Glutamatergic neuron (in vitro differentiated cells): ENCODE results near the gene FNDC3B. TPM values are rescaled to one million over a fixed set of nuclear protein-coding genes. Genes with fewer than 3 reads are reported as not detected.

Source experiments
- DNase-seq: peaks from one replicate; pipeline ENCODE4 v3.0.0; 2022
- H3K27ac Mint-ChIP-seq: one replicate; pipeline ENCODE4 v1.8.0; 2020; ENCODE audit warnings: mild to moderate bottlenecking, mixed read lengths, inconsistent platforms; ENCODE audit not compliant: unreplicated experiment
- H3K27me3 Mint-ChIP-seq: one replicate; pipeline ENCODE4 v1.8.0; 2020; ENCODE audit warnings: mild to moderate bottlenecking, moderate library complexity, mixed read lengths, inconsistent platforms; ENCODE audit not compliant: unreplicated experiment
- H3K36me3 Mint-ChIP-seq: one replicate; pipeline ENCODE4 v1.8.0; 2020; ENCODE audit warnings: mild to moderate bottlenecking, mixed read lengths, inconsistent platforms; ENCODE audit not compliant: unreplicated experiment
- H3K4me1 Mint-ChIP-seq: one replicate; pipeline ENCODE4 v1.8.0; 2020; ENCODE audit warnings: mild to moderate bottlenecking, low read depth, mixed read lengths, inconsistent platforms; ENCODE audit not compliant: unreplicated experiment
- H3K4me3 Mint-ChIP-seq: one replicate; pipeline ENCODE4 v1.8.0; 2020; ENCODE audit warnings: mild to moderate bottlenecking, mixed read lengths, inconsistent platforms; ENCODE audit not compliant: unreplicated experiment
- H3K9me3 Mint-ChIP-seq: one replicate; pipeline ENCODE4 v1.8.0; 2020; ENCODE audit warnings: mild to moderate bottlenecking, moderate library complexity, mixed read lengths, inconsistent platforms; ENCODE audit not compliant: unreplicated experiment
- total RNA-seq: library from RNA; stranded (reverse); fragmentation: NEBNext Ultra II Directional; extraction: Animal tissue kit (Norgen Biotek cat#: 25700); gene quantifications from one replicate; pipeline ENCODE4 v1.2.1, GENCODE V29; 2021; ENCODE audit not compliant: unreplicated experiment
- TF ChIP-seq, protein P1 (sequence below): fragments of 200-600 bp; sonication (generic); IDR thresholded peaks from one replicate; pipeline ENCODE4 v1.5.0; 2021; ENCODE audit not compliant: partially characterized antibody, unreplicated experiment

Gene FNDC3B
- total RNA-seq, 1 donor from 2014 or later = 11.7 TPM

DNA sequence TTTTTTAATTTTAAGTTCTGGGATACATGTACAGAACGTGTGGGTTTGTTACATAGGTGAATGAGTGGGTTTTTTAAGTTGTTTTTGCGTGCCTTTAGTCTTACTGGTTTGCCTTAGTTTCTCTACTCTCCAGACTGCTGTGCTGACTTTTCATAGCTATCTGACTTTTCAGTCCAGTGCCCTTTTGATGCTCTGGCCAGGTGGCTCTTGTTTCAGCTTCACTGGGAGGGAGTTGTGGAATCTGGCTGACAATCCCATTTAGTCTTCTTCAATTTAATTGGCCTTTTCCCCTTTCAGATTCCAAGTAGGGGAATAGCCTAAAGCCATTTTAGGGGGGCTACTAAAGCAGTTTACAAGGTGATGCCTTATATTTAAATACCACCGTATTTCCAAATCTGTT is 30.1 kb downstream of the FNDC3B start:
- Mint-ChIP-seq H3K27ac (no peak overlapping the region), H3K27me3 (no peaks in the 10 kb centered on the region), H3K4me3 (no peak overlapping the region), H3K9me3 (peaks cover 3% of the 10 kb centered on the region), H3K4me1 (no peaks in the 10 kb centered on the region), H3K36me3 (no peaks in the 10 kb centered on the region)
- TF ChIP-seq, protein P1, sequence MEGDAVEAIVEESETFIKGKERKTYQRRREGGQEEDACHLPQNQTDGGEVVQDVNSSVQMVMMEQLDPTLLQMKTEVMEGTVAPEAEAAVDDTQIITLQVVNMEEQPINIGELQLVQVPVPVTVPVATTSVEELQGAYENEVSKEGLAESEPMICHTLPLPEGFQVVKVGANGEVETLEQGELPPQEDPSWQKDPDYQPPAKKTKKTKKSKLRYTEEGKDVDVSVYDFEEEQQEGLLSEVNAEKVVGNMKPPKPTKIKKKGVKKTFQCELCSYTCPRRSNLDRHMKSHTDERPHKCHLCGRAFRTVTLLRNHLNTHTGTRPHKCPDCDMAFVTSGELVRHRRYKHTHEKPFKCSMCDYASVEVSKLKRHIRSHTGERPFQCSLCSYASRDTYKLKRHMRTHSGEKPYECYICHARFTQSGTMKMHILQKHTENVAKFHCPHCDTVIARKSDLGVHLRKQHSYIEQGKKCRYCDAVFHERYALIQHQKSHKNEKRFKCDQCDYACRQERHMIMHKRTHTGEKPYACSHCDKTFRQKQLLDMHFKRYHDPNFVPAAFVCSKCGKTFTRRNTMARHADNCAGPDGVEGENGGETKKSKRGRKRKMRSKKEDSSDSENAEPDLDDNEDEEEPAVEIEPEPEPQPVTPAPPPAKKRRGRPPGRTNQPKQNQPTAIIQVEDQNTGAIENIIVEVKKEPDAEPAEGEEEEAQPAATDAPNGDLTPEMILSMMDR = no peak
- no peak for DNase-seq

DNA sequence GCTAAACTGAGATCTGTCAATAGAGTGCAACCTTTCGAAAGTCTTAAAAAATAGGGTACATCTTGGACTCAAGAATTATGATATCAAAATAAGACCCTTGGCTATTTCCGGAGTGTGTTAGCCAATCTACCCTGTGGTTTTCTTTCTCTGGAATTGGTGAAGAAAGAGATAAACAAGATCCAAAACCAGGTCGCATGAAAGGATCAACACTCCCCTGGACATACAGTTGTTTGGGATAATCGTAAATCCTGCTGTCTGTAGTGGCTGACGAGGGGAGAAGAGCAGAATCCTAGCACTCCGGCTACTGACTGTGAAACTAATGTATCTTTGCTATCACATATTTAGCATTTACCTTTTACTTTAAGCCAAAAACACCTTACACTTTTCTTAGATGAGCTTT is 30.9 kb downstream of the FNDC3B start:
- H3K9me3 Mint-ChIP-seq = peaks cover 1% of the 10 kb centered on the region
- no peaks in the 10 kb centered on the region for H3K36me3 Mint-ChIP-seq
- TF ChIP-seq, protein P1 = no peak
- H3K4me3 Mint-ChIP-seq = no peak overlapping the region
- H3K27me3 Mint-ChIP-seq = no peaks in the 10 kb centered on the region
- DNase-seq = no peak
- no peaks in the 10 kb centered on the region for H3K4me1 Mint-ChIP-seq
- H3K27ac Mint-ChIP-seq = no peak overlapping the region

DNA sequence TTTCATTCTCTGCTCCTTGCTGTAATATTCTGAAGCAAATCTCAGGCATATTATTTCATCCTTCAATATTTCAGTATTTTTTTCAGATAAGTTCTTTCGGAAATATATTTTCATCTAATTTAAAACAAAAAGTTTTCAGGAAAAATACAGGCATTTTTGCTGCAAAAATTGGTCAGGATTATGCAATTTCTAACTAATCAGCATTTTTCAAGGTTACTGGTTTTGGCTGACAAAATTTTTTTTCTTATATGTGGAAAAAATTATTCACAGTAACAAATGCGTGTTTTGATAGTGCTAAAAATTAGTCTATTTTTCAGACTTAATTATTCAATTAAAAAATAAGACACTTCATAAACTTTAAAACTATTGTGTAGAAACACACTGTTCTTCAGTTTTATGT is 31.4 kb downstream of the FNDC3B start:
- no peak overlapping the region for H3K27ac Mint-ChIP-seq
- TF ChIP-seq, protein P1 = no peak
- H3K4me3 Mint-ChIP-seq = no peak overlapping the region
- H3K9me3 Mint-ChIP-seq = peaks cover 1% of the 10 kb centered on the region
- H3K36me3 Mint-ChIP-seq = no peaks in the 10 kb centered on the region
- H3K4me1 Mint-ChIP-seq = no peaks in the 10 kb centered on the region
- DNase-seq = no peak
- H3K27me3 Mint-ChIP-seq = no peaks in the 10 kb centered on the region

DNA sequence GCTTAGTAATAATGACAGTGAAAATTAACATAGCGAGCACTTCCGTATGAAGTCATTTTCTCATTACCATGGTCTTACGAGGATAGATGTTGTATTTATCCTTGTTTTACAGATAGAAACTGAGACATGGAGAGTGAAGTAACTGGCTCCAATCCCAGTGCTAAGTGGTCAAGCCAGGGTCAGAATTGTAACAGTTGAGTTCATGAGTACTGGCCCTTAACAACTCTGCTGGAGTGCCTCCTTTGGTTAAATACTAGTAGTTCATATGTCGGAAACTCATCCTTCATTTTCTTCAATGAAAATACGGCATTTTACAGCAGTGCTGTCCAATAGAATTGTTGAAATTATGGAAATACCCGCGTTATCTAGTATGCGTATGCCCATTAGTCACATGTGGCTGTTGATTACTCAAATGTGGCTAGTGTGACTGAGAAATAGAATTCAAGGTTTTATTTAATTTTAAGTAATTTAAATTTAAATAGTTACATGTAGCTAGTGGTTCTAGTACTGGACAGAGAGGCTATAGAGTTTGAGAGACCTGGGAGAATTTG is 32.5 kb downstream of the FNDC3B start:
- Mint-ChIP-seq H3K36me3 (no peaks in the 10 kb centered on the region), H3K9me3 (peaks cover 1% of the 10 kb centered on the region), H3K4me3 (no peak overlapping the region), H3K27ac (no peak overlapping the region), H3K4me1 (no peaks in the 10 kb centered on the region), H3K27me3 (no peaks in the 10 kb centered on the region)
- TF ChIP-seq, protein P1 = no peak
- no peak for DNase-seq

DNA sequence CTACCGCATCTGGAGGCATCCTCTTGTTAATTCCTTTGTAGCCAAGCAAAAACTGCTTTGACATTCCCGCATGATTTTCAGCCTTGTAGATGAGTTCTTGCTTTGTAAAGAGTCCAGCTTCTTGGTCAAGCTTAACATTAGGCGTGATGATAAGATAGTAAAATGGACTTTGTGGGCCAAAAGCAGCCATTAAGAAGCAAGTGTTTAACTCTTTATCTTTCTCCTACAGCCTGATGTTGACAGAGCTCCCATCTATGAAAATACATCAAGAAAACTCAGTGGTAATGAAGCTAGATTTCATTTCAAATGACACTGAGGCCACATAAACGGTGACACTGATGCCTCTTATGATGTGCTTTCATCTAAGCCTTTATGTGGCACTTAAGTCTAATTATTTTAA is 33.2 kb downstream of the FNDC3B start:
- no peak for DNase-seq
- Mint-ChIP-seq H3K36me3 (no peaks in the 10 kb centered on the region), H3K27ac (no peak overlapping the region), H3K4me3 (no peak overlapping the region), H3K4me1 (peaks cover 3% of the 10 kb centered on the region), H3K9me3 (peaks cover 1% of the 10 kb centered on the region), H3K27me3 (no peaks in the 10 kb centered on the region)
- TF ChIP-seq, protein P1 = no peak
